ENCODE measurements around the gene NOP10.

- TF ChIP-seq CTCF (IDR thresholded peaks at IDR 0.05) (no peak), POLR2A (IDR thresholded peaks at IDR 0.05) (no peak)
Measured at GRCh38 chr15:34325368-34325767, 17.6 kb downstream of the NOP10 start.

Measured in tibial nerve (tissue), 3 donors.